Osteoblast (primary cell): ENCODE measurements around the gene ATRAID. TPM values are rescaled to one million over a fixed set of nuclear protein-coding genes. Genes with fewer than 3 reads are reported as not detected.

Experiments used
- DNase-seq: peaks from one replicate; pipeline ENCODE4 v3.0.0; 2011; ENCODE audit warnings: low spot score, mixed read lengths; ENCODE audit not compliant: insufficient read length; ENCODE audit errors: missing footprints
- H2AFZ ChIP-seq: 2 replicates; pipeline ENCODE4 v1.6.0; 2011; ENCODE audit warnings: mild to moderate bottlenecking, low read length
- H3K27ac ChIP-seq: 2 replicates; pipeline ENCODE4 v1.5.1; 2011; ENCODE audit warnings: mild to moderate bottlenecking, low read depth, low read length, moderate library complexity
- H3K27me3 ChIP-seq: 2 replicates; pipeline ENCODE4 v1.6.0; 2012; ENCODE audit warnings: mild to moderate bottlenecking, control low read depth, inconsistent platforms, low read length, moderate library complexity; ENCODE audit not compliant: insufficient read depth
- H3K36me3 ChIP-seq: 2 replicates; pipeline ENCODE4 v1.5.1; 2011; ENCODE audit warnings: mild to moderate bottlenecking, low read length, control low read depth, moderate library complexity; ENCODE audit not compliant: insufficient read depth
- H3K4me1 ChIP-seq: 2 replicates; pipeline ENCODE4 v1.5.1; 2011; ENCODE audit warnings: mild to moderate bottlenecking, low read length, control low read depth, moderate library complexity; ENCODE audit not compliant: insufficient read depth
- H3K4me2 ChIP-seq: 2 replicates; pipeline ENCODE4 v1.6.0; 2011; ENCODE audit warnings: mild to moderate bottlenecking, low read length; ENCODE audit not compliant: insufficient read depth
- H3K4me3 ChIP-seq: fragments of 200-600 bp; sonication (generic); 3 replicates; pipeline ENCODE4 v1.5.1; 2012; ENCODE audit warnings: mild to moderate bottlenecking, low read length, inconsistent platforms; ENCODE audit not compliant: insufficient read depth
- H3K79me2 ChIP-seq: 2 replicates; pipeline ENCODE4 v1.6.0; 2012; ENCODE audit warnings: mild to moderate bottlenecking, low read length, control low read depth, inconsistent platforms; ENCODE audit not compliant: insufficient read depth
- H3K9me3 ChIP-seq: 2 replicates; pipeline ENCODE4 v1.5.1; 2011; ENCODE audit warnings: low read depth, low read length, control low read depth
- H4K20me1 ChIP-seq: 2 replicates; pipeline ENCODE4 v1.6.0; 2012; ENCODE audit warnings: mild to moderate bottlenecking, low read length, control low read depth; ENCODE audit not compliant: insufficient read depth
- total RNA-seq: library from RNA; depleted of rRNA; stranded (reverse); fragments of >200 nt; gene quantifications from 2 replicates; pipeline ENCODE4 v1.2.3, GENCODE V29; 2012
- TF ChIP-seq, protein P1 (sequence below): IDR thresholded peaks from 2 replicates; pipeline ENCODE4 v1.5.1; 2011; ENCODE audit warnings: mild to moderate bottlenecking, low read depth, low read length, moderate library complexity; ENCODE audit errors: extremely low read depth

The ATRAID gene
- total RNA-seq, 1 donor = 198 TPM

- Histone ChIP-seq H4K20me1 (no peaks in the 10 kb centered on the region), H3K4me3 (no peak overlapping the region), H3K4me2 (no peak overlapping the region), H3K79me2 (no peaks in the 10 kb centered on the region), H3K27ac (no peak overlapping the region), H2AFZ (no peak overlapping the region), H3K4me1 (no peaks in the 10 kb centered on the region), H3K9me3 (no peaks in the 10 kb centered on the region), H3K36me3 (peaks cover 34% of the 10 kb centered on the region), H3K27me3 (no peaks in the 10 kb centered on the region)
- peak; percentile 22 for DNase-seq
- TF ChIP-seq, protein P1, sequence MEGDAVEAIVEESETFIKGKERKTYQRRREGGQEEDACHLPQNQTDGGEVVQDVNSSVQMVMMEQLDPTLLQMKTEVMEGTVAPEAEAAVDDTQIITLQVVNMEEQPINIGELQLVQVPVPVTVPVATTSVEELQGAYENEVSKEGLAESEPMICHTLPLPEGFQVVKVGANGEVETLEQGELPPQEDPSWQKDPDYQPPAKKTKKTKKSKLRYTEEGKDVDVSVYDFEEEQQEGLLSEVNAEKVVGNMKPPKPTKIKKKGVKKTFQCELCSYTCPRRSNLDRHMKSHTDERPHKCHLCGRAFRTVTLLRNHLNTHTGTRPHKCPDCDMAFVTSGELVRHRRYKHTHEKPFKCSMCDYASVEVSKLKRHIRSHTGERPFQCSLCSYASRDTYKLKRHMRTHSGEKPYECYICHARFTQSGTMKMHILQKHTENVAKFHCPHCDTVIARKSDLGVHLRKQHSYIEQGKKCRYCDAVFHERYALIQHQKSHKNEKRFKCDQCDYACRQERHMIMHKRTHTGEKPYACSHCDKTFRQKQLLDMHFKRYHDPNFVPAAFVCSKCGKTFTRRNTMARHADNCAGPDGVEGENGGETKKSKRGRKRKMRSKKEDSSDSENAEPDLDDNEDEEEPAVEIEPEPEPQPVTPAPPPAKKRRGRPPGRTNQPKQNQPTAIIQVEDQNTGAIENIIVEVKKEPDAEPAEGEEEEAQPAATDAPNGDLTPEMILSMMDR = no peak
These were observed 8.1 kb upstream of the ATRAID start for GRCh38 chr2:27203741-27204140.

GRCh38 chr2:27204566-27204965 lies 7.3 kb upstream of the ATRAID start:
- Histone ChIP-seq H3K36me3 (peaks cover 43% of the 10 kb centered on the region), H3K27ac (no peak overlapping the region), H3K4me3 (no peak overlapping the region), H3K4me2 (no peak overlapping the region), H3K79me2 (no peaks in the 10 kb centered on the region), H3K4me1 (no peaks in the 10 kb centered on the region), H3K27me3 (no peaks in the 10 kb centered on the region), H4K20me1 (no peaks in the 10 kb centered on the region), H3K9me3 (no peaks in the 10 kb centered on the region), H2AFZ (no peak overlapping the region)
- peak; percentile 53 for DNase-seq
- TF ChIP-seq, protein P1 = no peak

DNA sequence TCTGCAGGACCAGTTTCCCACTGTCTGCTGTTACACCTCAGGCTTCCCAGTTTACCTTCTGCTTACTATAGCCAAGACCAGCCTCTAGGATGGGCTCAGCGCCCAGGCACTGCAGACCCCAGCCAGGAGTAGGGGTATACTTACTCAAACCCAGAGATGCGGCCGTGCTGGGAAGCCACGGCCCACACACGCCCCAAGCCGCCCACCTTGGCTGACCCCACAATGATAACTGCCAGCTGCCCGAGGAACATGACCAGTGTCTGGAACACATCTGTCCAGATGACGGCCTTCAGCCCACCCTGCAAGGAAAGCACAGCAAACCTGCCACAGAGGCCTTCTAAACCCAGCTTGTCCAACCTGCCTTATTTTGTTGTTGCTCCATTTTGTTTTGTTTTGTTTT lies 6.6 kb upstream of the ATRAID start:
- Histone ChIP-seq H3K36me3 (peaks cover 47% of the 10 kb centered on the region), H3K9me3 (no peaks in the 10 kb centered on the region), H4K20me1 (no peaks in the 10 kb centered on the region), H3K4me2 (no peak overlapping the region), H2AFZ (no peak overlapping the region), H3K27ac (no peak overlapping the region), H3K27me3 (no peaks in the 10 kb centered on the region), H3K79me2 (no peaks in the 10 kb centered on the region), H3K4me3 (no peak overlapping the region), H3K4me1 (no peaks in the 10 kb centered on the region)
- peak; percentile 50 for DNase-seq
- TF ChIP-seq, protein P1 = no peak

DNA sequence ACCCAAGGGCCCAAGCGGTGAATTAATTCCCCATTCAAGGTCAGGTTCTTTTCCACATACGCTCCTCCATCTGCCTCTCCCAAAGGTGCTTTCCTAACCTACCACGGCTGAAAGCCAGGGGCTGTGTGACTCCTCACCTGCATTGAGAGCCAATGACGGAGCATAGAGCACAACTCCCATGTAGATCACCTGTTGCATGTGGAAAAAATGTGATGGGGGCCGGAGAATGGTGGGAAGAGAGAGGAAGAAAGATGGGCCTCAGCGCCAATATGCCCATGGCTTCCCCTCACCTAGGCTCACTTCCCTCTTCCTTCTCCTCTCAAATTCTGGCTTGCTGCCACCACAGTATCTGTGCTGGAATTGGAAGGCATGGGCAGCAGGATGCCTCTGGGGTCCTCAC lies 5.5 kb upstream of the ATRAID start:
- Histone ChIP-seq H3K36me3 (peaks cover 45% of the 10 kb centered on the region), H3K4me2 (no peak overlapping the region), H4K20me1 (no peaks in the 10 kb centered on the region), H3K4me3 (no peak overlapping the region), H3K4me1 (peaks cover 5% of the 10 kb centered on the region), H3K27ac (no peak overlapping the region), H3K79me2 (no peaks in the 10 kb centered on the region), H3K9me3 (no peaks in the 10 kb centered on the region), H3K27me3 (no peaks in the 10 kb centered on the region), H2AFZ (no peak overlapping the region)
- peak; percentile 25 for DNase-seq
- TF ChIP-seq, protein P1 = no peak
